Measurements from ENCODE around the gene CDH22.

Gene CDH22

GRCh38 chr20:46133886-46134654, 174.2 kb downstream of the CDH22 start:
- H3K27me3 Mint-ChIP-seq: peaks cover 15% of the 10 kb centered on the region

DNA sequence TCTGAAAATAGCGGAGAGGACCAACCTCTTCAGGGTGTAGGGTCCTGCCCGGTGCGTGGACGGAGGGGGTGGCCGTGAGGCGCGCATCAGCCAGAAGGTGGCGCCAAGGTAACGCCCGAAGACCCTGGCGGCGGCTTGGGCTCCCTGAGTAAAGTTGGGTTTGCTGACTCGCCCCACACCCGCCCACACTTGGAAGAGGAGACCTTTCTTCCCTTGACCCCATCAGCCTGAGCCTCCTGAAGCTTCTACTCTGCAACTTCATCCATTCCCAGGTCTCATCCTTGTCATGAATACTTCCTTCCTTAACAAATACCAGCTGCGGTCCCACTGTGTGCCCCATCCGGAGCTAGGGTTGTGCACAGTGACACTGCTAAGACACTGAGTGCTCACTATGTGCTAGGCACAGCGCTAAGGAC, 175.6 kb downstream of the CDH22 start:
- Mint-ChIP-seq H3K27ac (no peak overlapping the region), H3K36me3 (peaks cover 4% of the 10 kb centered on the region), H3K4me3 (no peak overlapping the region), H3K4me1 (peaks cover 47% of the 10 kb centered on the region), H3K9me3 (no peaks in the 10 kb centered on the region), H3K27me3 (peaks cover 12% of the 10 kb centered on the region)
- peak; percentile 72 for ATAC-seq (ENCODE audit: low read depth)
- DNase-seq (ENCODE audit: low spot score in 2 of 2): peak; percentile 66 to 67

More at GRCh38 chr20:46133886-46134654, 174.2 kb downstream of the CDH22 start:
- DNase-seq (ENCODE audit: low spot score in 2 of 2) (no peak), ATAC-seq (ENCODE audit: low read depth) (no peak)
- peaks cover 42% of the 10 kb centered on the region for H3K4me1 Mint-ChIP-seq
- no peaks in the 10 kb centered on the region for H3K9me3 Mint-ChIP-seq
- H3K27ac Mint-ChIP-seq: no peak overlapping the region
- no peak overlapping the region for H3K4me3 Mint-ChIP-seq
- H3K36me3 Mint-ChIP-seq: no peaks in the 10 kb centered on the region

DNA sequence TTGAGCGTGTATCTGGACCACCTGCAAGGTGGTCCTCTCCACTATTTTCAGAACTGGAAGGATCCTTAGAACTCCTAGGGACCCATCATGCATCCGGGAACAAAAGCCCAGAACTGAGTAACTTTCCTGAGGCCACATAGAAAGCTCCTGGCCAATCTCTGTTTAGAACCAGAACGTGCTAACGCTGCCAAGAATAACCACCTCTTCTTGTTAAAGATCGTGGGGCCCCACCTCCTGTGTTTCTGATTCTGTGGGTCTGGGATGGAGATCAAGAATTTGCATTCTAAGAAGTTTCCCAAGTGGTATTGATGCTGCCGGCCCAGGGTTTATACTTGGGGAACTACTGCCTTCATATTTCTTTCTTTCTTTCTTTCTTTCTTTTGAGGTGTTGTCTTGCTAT, 176.9 kb downstream of the CDH22 start:
- Mint-ChIP-seq H3K4me1 (peaks cover 45% of the 10 kb centered on the region), H3K4me3 (no peak overlapping the region), H3K27ac (no peak overlapping the region), H3K36me3 (peaks cover 11% of the 10 kb centered on the region), H3K27me3 (peaks cover 8% of the 10 kb centered on the region), H3K9me3 (no peaks in the 10 kb centered on the region)
- DNase-seq (ENCODE audit: low spot score in 2 of 2) (no peak), ATAC-seq (ENCODE audit: low read depth) (no peak)

DNA sequence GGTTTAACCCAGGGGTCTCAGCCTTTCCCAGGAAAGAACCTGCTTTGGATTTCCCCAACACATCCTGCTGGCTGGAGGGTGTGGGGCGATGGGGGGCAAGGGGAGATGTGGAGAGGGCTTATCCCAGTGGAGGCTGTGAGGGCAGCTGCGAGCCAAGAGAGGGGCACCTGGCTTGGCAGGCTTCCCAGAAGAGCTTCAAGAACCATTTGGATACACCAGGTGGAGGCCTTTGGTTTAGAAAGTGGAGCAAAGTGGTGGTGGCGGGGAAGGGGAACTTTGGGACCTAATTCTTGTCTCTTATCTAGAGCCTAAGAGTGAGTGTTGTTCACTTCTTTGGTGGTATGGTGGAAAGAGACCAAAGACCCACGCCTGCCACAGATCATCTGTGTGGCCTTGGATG, 177.8 kb downstream of the CDH22 start:
- peaks cover 3% of the 10 kb centered on the region for H3K27me3 Mint-ChIP-seq
- peaks cover 46% of the 10 kb centered on the region for H3K4me1 Mint-ChIP-seq
- no peak overlapping the region for H3K4me3 Mint-ChIP-seq
- ATAC-seq (ENCODE audit: low read depth) (peak; percentile 7), DNase-seq (ENCODE audit: low spot score in 2 of 2) (no peak)
- H3K36me3 Mint-ChIP-seq: peaks cover 17% of the 10 kb centered on the region
- peak overlapping the region; percentile 67 for H3K27ac Mint-ChIP-seq
- H3K9me3 Mint-ChIP-seq: no peaks in the 10 kb centered on the region

DNA sequence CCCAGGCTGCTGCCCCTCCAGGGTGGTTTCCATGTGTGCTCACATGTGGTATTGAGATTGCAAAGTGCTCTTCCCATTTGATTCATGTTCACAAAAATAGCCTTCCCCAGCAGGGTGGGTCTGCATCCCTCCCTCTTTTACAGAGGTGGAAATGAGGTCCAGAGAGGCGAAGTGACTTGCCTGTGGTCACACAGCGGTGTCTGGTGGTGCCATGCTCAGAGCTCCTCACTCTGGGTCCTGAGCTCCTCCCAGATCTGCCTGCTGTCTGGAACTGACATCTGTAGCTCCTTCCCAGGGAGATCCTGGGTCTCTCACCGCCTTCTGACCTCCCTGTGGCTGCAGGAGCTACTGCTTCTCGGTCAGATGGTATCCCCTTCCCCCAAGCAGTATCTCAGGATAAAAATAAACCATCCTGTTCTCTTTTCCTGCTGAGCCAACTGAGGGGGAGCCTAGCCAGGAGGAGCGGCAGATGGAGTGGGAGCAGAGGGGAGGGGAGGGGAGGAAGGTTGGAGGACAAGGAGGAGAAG, 178.3 kb downstream of the CDH22 start:
- peak; percentile 12 for ATAC-seq (ENCODE audit: low read depth)

GRCh38 chr20:46128310-46129151, 179.8 kb downstream of the CDH22 start:
- Mint-ChIP-seq H3K27ac (peak overlapping the region; percentile 57), H3K9me3 (no peaks in the 10 kb centered on the region), H3K4me3 (no peak overlapping the region), H3K36me3 (peaks cover 26% of the 10 kb centered on the region), H3K4me1 (peaks cover 51% of the 10 kb centered on the region), H3K27me3 (no peaks in the 10 kb centered on the region)
- DNase-seq (ENCODE audit: low spot score in 2 of 2): no peak
- ATAC-seq (ENCODE audit: low read depth): peak; percentile 16

More for the DNA sequence above, 178.3 kb downstream of the CDH22 start:
- H3K36me3 Mint-ChIP-seq: peaks cover 19% of the 10 kb centered on the region
- no peak for DNase-seq (ENCODE audit: low spot score in 2 of 2)
- H3K27ac Mint-ChIP-seq: peak overlapping the region; percentile 67
- no peaks in the 10 kb centered on the region for H3K9me3 Mint-ChIP-seq
- H3K4me3 Mint-ChIP-seq: no peak overlapping the region
- H3K4me1 Mint-ChIP-seq: peaks cover 47% of the 10 kb centered on the region
- peaks cover 3% of the 10 kb centered on the region for H3K27me3 Mint-ChIP-seq

GRCh38 chr20:46127396-46128010, 180.8 kb downstream of the CDH22 start:
- ATAC-seq (ENCODE audit: low read depth) (no peak), DNase-seq (ENCODE audit: low spot score in 2 of 2) (no peak)
- Mint-ChIP-seq H3K9me3 (no peaks in the 10 kb centered on the region), H3K36me3 (peaks cover 31% of the 10 kb centered on the region), H3K4me1 (peaks cover 49% of the 10 kb centered on the region), H3K27ac (peak overlapping the region; percentile 17), H3K27me3 (no peaks in the 10 kb centered on the region), H3K4me3 (no peak overlapping the region)

DNA sequence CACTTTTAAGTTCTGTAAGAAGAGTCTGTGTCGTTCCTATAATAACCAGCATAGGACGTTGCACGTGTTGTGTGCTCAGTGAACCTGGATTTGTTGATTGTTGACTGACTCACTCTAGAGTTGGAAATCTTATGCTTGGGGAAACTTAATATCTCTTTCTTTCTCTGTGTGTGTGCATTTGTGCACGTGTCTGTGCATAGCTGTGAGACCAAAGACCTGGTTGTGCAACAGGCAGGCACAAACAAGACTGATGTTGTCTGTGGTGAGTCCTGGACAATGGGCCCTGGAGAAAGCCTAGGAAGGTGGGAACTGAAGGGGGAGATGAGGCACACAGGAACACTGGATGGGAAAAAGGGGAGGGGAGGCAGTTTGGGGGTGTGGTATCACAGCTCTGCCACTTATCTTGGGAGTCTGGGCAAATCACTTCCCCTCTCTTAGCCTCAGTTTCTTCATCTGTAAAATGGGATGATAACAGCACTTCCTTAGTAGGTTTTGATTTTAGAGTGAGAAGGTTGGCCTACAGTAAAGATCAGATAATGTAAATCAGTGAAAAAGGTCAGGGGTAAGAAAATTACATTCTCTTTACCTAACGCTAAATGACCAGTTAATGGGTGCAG, 181.8 kb downstream of the CDH22 start:
- DNase-seq (ENCODE audit: low spot score in 2 of 2): no peak
- no peaks in the 10 kb centered on the region for H3K27me3 Mint-ChIP-seq
- no peak for ATAC-seq (ENCODE audit: low read depth)
- peak overlapping the region; percentile 30 for H3K27ac Mint-ChIP-seq
- peaks cover 49% of the 10 kb centered on the region for H3K4me1 Mint-ChIP-seq
- H3K9me3 Mint-ChIP-seq: no peaks in the 10 kb centered on the region
- no peak overlapping the region for H3K4me3 Mint-ChIP-seq
- peaks cover 38% of the 10 kb centered on the region for H3K36me3 Mint-ChIP-seq
